GM18511 (cell line): ENCODE measurements around the gene TRIM71.
"Not testable (repeated sequence)": the region's sequence is repeated elsewhere in the genome, so short reads cannot be mapped to it uniquely, and the experiment has no call there.

Experiments used
- ATAC-seq: cut with Tn5 transposase; IDR thresholded peaks from one replicate; pipeline ENCODE4 v1.9.1; 2021; ENCODE audit warnings: mild to moderate bottlenecking, moderate library complexity; ENCODE audit not compliant: unreplicated experiment

TRIM71 gene

DNA sequence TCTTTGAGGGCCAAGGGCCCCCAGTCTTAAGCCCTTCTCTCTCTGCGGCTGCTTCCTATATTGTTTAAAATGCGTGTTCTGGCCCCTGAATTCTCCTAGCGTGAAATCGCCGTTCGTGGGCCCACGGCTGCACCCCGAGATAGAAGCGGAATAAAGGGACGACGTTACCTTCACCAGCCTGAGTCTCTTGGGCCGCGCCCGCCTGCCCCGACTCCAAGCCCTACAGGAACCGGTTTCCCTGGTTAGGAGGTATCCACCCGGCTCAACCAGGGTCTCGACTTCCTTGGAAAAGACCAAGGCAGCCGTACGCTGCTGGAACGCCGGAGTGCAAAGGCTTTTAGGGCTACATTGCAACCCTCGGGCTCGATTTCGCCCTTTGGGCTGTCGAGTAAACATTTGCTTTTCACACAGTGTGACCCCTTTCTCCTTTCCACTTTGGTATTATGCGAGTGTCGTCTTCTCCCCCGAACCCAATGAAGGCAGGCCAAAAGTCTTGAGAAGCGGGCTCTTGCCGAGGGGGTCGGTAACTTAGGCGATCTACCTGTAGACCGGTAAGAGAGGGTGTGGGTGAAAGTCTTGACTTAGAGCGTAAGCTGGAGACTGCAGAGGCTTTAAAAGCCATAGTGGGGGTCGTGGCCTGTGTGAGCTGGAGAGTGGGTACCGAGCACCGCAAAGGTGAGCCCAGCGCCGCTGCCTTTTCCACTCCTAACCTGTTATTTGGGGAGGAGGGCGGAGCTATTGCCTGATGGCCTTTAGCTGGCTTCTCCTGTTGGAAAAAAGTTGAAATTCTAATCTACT, 2.0 kb downstream of the TRIM71 start:
- no peak for ATAC-seq

DNA sequence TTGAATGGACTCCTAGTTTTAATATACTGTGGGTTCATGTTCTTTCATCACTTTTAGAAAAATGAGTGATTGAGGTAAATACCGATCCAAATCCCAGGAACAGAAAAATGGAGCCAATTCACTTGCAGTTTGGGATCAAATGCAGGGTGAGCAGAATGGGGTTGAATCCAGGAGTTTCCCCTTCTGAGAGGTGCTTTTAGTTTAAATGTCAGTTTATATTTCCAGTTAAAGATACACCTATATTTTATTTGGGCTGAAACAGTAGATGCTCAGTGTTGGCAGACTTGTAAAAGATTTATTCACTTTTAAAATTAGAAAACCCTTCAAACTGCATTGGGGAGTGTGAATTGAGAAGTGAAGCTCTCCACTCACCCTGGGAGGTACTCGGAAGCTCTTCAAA, 2.6 kb downstream of the TRIM71 start:
- ATAC-seq, result no peak

DNA sequence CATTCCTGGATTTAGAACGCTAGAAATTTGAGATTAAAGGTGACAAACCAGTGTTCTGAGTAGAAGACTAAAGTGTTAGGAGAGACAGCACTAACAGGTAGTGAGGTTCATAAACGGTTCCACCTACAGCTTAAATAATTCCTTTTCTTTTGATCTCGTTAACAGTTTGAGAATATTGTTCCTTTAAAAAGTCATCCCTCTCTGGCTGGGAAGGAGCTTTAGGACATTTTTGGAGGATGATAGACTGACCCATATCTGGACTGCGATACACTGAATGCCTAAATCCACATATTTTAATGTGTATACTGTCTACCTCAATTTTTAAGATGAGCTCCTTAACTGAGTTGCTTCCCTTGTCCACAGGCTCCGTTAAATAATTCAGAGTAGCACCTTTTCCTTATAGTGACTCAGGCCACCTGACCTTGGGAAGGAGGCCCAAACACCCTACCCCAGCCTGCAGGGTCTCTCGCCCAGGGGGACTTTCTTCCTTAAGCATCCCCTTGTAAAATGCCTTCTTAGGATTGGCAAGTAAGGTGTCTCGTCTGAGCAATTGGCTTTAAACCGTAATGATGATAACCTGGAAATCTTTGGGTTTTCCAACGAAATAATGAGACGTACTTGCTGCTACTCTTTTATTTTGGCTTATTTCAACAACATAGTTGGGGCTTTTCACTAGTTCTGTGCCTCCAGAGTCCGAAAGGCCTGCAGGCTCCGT, 3.3 kb downstream of the TRIM71 start:
- no peak for ATAC-seq

DNA sequence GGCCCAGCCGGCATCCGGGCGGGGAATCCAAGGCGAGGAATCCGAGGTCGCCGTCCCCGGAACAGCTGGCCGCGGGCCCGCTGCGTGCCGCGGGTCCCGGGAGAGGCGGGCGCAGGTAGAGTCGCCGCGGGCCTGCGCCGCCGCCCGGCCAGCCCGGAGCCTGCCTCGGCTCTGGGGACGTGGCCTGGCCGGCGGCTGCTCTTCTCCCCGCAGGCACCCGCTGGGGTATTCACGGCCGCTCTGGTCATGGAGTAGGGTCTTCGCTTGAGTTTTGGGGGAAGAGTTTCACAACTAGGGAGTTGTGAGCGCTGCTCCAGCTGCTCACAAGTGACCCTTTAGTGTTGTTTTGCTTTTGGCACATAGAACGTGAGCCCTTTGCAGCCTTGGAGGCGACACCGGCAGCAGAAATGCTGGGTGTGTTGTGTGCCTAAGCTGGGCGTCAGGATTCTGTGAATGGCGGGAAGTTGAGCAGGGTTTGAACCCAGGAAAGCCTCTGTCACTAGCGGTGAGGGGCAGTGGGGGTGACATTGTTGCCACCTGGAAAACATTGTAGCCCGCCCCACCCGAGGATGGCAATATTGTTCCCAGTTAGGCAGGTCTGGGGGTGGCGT, 4.0 kb downstream of the TRIM71 start:
- ATAC-seq, result no peak

DNA sequence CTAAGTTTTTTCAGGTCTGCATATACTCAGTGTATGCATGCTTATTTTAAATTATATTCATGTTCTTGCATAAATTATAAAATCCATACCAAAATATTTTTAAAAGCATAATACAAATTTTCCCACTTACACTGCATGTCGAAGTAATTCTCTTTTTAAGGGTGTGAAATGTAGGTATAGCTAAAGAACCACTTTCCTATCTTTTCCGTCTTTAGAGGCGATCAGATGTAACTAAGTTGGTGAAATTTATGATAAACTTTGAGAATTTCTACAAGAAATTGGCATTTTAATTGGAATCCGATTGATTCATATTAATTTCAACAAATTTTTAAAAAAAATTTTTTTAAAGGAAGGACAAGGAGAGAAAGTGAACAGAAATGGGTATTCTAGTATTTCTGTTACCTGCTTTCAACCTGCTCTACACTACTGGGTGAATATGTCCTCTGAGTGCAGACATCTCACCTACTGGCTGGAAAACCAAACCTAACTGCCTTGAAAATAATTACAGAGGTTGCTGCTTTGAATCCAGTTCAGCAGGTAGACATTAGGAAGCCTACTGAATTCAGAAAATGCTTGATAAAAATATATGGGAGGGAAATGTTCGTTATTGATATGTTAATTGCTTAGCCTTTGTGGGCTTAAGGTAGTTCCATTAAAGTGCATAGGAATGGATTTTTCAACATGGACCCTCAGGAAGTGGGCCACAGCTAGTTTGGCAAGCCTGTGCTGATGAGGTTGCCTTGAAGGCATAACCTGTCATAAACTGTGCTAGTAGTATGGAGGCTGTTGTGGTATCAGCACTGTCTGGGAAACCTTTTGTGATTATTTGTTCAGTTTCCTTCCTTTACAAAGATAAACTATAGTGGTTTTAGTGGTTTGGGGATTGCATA, 5.1 kb downstream of the TRIM71 start:
- ATAC-seq, result no peak

DNA sequence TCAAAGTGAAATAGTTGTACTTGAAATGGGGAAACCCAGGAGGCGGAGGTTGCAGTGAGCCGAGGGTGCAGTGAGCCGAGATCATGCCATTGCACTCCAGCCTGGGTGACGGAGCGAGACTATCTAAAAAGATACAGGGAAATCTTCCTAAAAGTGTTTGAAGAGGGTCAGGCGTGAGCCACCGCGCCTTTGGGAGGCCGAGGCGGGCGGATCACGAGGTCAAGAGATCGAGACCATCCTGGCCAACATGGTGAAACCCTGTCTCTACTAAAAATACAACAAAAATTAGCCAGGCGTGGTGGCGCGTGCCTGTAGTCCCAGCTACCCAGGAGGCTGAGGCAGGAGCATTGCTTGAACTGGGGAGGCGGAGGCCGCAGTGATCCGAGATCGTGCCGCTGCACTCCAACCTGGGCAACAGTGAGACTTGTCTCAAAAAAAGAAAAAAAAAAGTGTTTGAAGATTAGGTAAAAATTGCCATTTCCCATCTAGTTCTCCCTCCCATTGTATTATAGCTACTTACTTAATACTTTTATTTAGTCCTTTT, 5.9 kb downstream of the TRIM71 start:
- ATAC-seq, result not testable (repeated sequence)

DNA sequence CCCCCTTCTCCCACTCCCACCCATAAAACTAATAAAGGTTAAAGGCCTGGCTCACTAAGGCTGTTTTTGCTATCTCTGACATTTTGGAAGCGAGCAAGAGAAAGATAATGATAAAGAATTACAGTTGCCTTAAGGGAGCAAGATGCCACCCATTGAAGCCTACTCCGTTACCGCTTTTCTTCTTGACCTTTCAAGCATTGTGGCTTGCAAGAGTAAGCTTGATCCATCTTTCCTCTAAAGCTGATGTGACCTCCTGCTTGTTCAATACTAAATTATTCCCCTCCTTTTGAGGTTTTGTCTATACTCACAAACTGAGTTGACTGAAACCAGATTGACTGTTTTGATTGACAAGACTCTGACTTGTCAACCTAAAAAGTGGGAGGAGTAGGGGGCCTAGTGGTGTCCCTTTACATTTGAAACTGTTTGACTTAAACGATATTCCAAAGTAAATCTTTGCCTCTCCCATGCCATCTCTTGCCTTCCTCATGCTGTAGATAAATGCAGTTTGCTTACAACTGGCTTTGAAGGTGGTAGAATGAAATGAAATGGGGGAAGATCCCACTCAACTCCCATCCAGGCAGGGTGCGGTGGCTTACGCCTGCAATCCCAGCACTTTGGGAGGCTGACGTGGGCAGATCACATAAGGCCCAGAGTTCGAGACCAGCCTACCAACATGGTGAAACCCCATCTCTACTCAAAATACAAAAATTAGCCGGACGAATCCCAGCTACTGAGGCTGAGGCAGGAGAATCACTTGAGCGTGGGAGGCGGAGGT, 8.0 kb downstream of the TRIM71 start:
- ATAC-seq, result no peak

DNA sequence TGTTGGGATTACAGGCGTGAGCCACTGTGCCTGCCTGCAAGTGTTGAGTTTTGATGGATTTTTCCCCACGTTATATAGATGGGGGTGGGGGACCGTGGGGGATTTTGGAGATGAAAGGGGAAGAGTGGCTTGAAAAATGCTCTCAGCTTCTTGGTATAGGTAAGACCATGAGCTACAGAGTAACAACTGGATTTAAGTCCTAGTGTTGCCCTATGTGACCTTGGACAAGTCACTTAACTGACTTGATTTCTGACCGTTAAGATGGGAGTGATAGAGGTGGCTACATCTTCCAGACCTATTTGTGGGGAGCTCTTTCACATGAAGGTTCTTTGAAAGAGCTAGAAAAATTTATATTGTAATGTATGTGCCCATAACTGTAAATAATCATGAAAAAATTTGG, 13.3 kb downstream of the TRIM71 start:
- ATAC-seq, result no peak

DNA sequence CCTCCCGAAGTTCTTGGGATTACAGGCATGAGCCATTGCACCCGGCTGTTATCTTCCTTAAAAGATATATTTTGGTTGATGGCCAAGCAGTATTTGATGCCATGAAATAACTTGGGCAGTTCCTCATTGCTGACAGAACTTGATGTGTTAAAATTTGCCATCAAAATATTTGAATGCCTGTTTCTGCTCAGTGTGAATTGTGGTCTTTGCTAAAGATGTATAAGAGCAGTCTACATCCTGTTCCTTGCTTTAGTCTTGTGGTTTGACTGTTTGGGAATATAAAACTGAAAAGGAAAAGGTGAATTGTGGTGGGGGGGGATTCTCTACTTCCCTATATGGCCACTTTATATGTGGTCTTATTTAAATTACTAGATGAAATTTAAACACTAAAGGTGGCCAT, 14.0 kb downstream of the TRIM71 start:
- ATAC-seq, result no peak

DNA sequence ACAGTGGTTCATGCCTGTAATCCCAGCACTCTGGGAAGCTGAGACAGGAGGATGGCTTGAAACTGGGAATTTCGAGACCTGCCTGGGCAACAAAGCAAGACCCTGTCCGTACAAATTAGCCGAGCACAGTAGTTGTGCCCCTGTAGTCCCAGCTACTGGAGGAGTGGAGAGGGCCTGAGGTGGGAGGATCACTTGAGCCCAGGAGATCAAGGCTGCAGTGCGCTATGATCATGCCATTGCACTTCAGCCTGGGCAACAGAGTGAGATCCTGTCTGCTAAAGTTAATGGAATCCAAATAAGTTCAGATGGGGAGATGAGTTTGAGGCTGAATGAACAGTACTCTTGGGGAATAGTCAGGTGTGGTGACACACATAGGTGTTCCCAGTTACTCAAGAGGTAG, 14.4 kb downstream of the TRIM71 start:
- ATAC-seq, result no peak

DNA sequence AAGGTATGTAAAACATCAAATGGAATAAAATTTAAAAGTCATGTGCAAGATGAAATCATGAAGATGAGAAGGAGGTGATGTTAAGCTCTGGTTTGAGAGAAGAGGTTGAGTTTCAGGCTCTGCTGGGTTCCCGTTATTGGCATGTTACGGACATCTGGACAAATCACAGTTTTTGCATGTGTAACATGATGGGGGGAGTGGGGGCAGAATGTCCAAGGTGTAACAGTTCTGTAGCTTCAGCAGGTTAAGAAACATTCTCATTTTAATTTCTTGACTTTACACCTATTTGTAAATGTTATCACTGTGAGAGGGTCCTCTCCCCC, 17.2 kb downstream of the TRIM71 start:
- no peak for ATAC-seq

DNA sequence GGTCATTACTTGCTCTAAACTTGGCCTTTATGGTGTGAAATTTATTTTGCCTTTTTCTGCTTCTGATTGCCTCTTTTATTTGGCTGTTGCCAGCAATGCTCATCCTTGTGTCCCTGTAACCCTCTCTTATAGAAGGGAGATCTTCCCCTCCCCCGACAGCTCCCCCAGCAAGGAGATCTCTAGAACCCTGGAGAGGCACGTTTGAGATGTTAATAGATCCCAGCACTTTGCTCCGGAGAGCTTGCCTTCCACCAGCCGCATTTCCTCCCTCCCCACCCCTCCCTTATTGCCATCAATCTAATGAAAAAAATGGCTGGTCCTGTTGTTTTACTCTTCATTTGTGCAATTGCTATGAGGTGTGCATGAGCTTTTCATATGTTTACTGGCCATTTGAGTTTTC, 18.2 kb downstream of the TRIM71 start:
- ATAC-seq, result no peak

DNA sequence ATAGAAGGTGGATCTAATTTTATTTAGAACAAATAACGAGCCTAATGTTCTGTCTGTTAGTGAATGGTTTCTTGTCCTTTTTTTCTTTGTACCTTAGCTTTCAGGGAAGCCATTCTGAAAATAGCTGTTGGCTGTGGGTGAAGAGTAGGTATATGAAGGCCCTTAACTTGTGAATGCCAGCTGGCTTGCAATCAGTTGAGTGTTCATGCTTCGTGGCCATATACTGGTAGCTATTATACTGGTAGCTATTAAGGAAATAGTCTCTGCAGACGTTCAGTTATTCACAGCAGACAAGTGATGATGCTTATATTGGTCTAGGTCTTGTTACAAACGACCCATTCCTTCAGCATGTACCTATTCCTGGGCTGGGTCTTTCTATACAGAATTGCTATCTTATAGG, 18.8 kb downstream of the TRIM71 start:
- ATAC-seq, result no peak

DNA sequence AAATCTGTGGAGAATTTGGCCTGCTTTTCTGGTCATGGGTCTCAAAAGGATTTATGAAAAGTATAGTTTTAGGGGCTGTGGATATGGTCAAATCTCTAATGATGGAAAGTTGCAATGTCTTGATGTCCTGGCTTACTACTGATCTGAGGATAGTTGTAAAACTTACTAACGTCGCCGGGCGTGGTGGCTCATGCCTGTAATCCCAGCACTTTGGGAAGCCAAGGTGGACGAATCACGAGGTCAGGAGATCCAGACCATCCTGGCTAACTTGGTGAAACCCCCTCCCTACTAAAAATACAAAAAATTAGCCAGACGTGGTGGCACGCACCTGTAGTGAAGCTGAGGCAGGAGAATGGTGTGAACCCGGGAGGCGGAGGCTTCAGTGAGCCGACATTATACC, 19.6 kb downstream of the TRIM71 start:
- no peak for ATAC-seq

DNA sequence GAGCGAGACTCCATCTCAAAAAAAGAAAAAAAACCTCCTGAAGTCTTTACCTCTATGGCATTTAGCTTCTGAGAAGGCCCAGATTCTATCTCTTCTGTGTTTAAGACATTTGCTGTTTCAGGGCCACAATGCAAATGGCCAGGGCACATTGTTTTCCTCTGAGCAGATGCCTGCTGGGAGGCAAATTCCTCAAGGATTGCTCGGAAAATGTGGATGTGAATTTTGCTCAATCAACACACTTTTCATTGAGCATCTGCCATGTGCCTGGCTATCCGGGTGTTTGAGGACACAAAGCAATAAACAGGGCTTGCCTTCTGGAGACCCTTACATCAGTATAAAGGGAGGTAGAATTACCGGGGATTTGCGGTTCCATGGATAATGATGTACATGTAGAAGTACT, 20.0 kb downstream of the TRIM71 start:
- no peak for ATAC-seq

DNA sequence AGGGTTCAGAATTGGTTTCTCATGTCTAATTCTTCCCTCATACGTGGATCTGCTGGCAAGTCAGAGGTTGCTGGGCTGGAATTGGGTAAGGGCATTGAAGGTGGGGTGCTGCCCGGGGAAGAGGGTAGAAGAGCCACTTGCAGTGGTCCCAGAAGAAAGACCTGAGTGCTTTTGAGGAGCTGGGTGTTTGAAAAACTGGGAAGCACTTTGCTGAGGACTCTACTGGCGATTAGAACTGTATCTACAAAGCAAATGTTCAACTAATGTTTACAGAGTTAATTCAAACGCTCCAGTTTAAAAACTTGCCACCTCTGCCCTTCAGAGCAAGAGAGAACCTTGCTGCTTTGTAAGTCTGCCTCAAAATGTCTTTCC, 21.9 kb downstream of the TRIM71 start:
- no peak for ATAC-seq

DNA sequence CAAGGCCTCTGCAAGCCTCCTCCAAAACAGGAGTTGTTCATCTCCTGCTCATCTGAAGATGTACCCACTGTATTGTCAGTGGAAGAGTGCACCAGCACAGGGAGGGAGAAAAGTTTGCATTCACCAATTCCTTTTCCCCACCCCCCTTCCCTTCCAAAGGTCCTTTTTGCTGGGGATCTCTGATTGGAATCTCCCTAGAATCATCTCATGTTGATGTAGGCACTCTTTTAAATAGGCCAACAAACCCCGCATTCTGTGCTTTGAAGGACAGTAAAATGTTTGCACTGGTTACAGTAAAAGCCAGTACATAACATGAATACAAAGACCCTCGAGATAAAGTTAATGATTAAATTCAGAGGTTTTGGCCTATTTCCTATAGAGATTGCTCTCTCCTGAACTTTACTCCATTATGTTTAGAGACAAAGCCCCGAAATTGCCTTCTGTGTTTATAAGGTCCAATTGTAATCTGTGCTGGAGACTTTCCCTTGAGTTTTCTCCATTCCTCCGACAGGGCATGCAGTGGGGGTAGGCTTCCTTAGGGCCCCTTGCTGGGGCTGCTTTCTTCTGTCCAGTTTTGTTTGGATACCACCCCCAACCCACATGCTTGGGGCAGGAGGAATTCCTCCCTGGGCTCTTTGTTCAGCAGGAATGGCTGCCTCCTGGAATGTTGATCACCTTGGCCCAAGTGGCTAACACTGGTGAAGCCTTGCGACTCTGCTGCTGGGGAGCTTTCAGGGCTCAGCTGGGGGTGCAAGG, 22.5 kb downstream of the TRIM71 start:
- ATAC-seq, result no peak

DNA sequence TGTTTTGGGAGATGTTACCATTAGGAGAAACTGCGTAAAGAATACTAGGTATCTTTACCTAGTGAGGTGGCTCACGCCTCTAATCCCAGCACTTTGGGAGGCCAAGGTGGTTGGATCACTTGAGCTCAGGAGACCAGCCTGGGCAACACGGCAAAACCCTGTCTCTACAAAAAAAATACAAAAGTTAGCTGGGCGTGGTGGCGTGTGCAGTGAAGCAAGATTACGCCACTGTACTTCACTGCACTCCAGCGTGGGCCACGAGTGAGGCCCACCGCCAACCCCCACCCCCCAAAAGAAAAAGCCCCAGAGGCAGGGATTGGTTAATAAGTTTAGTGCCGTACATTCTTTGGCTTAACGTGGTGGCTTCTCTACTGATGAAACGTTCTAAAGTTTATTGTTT, 23.5 kb downstream of the TRIM71 start:
- ATAC-seq, result no peak

DNA sequence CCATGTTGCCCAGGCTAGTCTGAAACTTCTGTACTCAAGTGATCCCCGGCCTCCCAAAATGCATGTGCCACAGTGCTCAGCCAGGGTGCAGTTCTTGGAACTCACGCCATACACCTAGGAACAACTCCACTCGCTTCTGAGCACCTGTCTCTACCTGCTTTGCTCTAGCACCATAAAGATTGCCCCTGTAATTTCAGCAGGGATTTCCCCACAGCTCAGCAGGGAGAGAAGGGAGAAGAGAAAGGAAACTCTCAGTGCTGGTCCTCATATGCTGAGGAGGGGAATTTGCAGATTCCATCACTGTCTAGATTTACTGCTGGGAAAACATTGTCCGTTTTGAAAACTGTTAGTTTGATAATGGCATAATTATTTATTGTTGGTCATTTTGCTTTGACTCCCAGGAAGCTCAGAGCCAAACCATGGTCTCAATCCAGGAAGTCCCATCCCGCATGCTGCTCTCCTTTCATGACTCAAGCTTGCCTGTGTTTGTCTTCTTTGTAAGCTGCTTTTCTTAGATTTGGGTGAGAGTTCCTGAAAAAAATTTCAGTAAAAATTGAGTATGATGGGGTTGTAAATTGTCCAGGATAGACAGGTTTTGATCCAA, 24.2 kb downstream of the TRIM71 start:
- no peak for ATAC-seq
